ENCODE measurements around the gene ZNF800.

- TF ChIP-seq CTCF (IDR thresholded peaks at IDR 0.05; ENCODE audit: control extremely low read depth in 1 of 3, insufficient read depth in 1 of 3, low read depth in 1 of 3, low read length in 3 of 3) = no peak
- no peak for TF ChIP-seq SP2 (IDR thresholded peaks at IDR 0.05; ENCODE audit: low read length)
- no peak for TF ChIP-seq TBP (IDR thresholded peaks at IDR 0.05; ENCODE audit: low read depth, low read length)
- TF ChIP-seq, protein P1, sequence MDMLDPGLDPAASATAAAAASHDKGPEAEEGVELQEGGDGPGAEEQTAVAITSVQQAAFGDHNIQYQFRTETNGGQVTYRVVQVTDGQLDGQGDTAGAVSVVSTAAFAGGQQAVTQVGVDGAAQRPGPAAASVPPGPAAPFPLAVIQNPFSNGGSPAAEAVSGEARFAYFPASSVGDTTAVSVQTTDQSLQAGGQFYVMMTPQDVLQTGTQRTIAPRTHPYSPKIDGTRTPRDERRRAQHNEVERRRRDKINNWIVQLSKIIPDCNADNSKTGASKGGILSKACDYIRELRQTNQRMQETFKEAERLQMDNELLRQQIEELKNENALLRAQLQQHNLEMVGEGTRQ (IDR thresholded peaks at IDR 0.05; ENCODE audit: low read length) = no peak
- no peak for TF ChIP-seq JUN (IDR thresholded peaks at IDR 0.05; ENCODE audit: low read depth, low read length)
- TF ChIP-seq GABPA (IDR thresholded peaks at IDR 0.05; ENCODE audit: borderline replicate concordance, insufficient read depth, low read length) = no peak
- TF ChIP-seq HDAC2 (IDR thresholded peaks at IDR 0.05; ENCODE audit: borderline replicate concordance in 1 of 2, low read depth in 2 of 2, low read length in 2 of 2) = no peak
- TF ChIP-seq RAD21 (IDR thresholded peaks at IDR 0.05 in 1 of 2, conservative IDR thresholded peaks at IDR 0.05 in 1 of 2; ENCODE audit: low read depth in 2 of 2, low read length in 2 of 2) = no peak
- TF ChIP-seq ZNF274 (IDR thresholded peaks at IDR 0.05; ENCODE audit: borderline replicate concordance, extremely low read depth, low read length) = no peak
- TF ChIP-seq RBBP5 (IDR thresholded peaks at IDR 0.05; ENCODE audit: borderline replicate concordance, low read depth, low read length) = no peak
These were observed 56.0 kb downstream of the ZNF800 start for GRCh38 chr7:127336458-127336857.
